ENCODE results near the gene ETFDH. TPM values are rescaled to one million over a fixed set of nuclear protein-coding genes. Genes with fewer than 3 reads are reported as not detected.
"Not testable (repeated sequence)": the region's sequence is repeated elsewhere in the genome, so short reads cannot be mapped to it uniquely, and the experiment has no call there.

The ETFDH gene
- total and polyA plus RNA-seq, 2 donors (not counting 1 experiment from before 2014, with no cell fraction given) = 34.8 to 38.6 TPM

DNA sequence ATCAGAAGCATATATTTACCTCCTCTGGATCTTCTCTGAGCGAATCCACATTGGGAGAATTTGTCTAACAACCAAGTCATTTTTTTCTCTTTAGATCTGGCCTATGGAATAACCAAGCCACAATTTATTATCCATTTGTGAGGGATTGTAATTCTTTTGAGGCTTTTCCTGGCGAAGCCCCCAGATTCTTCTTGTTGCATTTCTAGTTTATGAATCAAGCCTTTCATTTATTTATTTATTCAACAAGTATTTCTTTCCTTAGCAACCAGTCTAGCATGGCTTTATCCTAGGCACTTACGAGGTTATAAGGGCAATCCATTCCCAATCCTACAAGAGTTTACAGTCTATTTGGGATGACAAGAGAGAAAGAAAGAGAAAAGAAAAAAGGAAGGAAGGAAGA is 78.3 kb downstream of the ETFDH start:
- no peak for TF ChIP-seq CTCF (conservative IDR thresholded peaks at IDR 0.05 in 1 of 2, IDR thresholded peaks at IDR 0.05 in 1 of 2; ENCODE audit: low read depth in 1 of 2, low read length in 2 of 2)
- no peak for TF ChIP-seq EZH2 (IDR thresholded peaks at IDR 0.05; ENCODE audit: low read length, missing control alignments)
- Histone ChIP-seq H3K9me3 (ENCODE audit: control insufficient read depth, insufficient read depth, low read depth, low read length) (no peaks in the 10 kb centered on the region), H3K4me2 (ENCODE audit: extremely low read depth, insufficient read depth, low read length) (peak overlapping the region; percentile 0), H4K20me1 (ENCODE audit: control insufficient read depth, extremely low read depth, insufficient read depth, low read length) (no peaks in the 10 kb centered on the region), H3K4me3 (replicated peaks in 1 of 4; ENCODE audit: control extremely low read depth in 1 of 4, insufficient read depth in 1 of 4, low read depth in 3 of 4, low read length in 4 of 4) (no peak overlapping the region), H2AFZ (ENCODE audit: low read length) (no peak overlapping the region), H3K36me3 (ENCODE audit: control insufficient read depth, insufficient read depth, low read length) (no peaks in the 10 kb centered on the region), H3K27ac (ENCODE audit: insufficient read depth, low read length) (peak overlapping the region; percentile 50), H3K9ac (ENCODE audit: insufficient read depth, low read length) (no peak overlapping the region), H3K4me1 (ENCODE audit: control insufficient read depth, extremely low read depth, insufficient read depth, low read length) (peaks cover 4% of the 10 kb centered on the region), H3K27me3 (ENCODE audit: control insufficient read depth, insufficient read depth, low read length) (no peaks in the 10 kb centered on the region), H3K79me2 (ENCODE audit: control insufficient read depth, insufficient read depth, low read length) (no peaks in the 10 kb centered on the region)
- DNase-seq (ENCODE audit: low read depth in 2 of 2) = peak; percentile 91 to 95

- Histone ChIP-seq H3K9ac (ENCODE audit: insufficient read depth, low read length) (no peak overlapping the region), H3K4me3 (replicated peaks in 1 of 4; ENCODE audit: control extremely low read depth in 1 of 4, insufficient read depth in 1 of 4, low read depth in 3 of 4, low read length in 4 of 4) (no peak overlapping the region), H3K79me2 (ENCODE audit: control insufficient read depth, insufficient read depth, low read length) (no peaks in the 10 kb centered on the region), H3K36me3 (ENCODE audit: control insufficient read depth, insufficient read depth, low read length) (no peaks in the 10 kb centered on the region), H3K4me1 (ENCODE audit: control insufficient read depth, extremely low read depth, insufficient read depth, low read length) (peaks cover 4% of the 10 kb centered on the region), H3K4me2 (ENCODE audit: extremely low read depth, insufficient read depth, low read length) (no peak overlapping the region), H2AFZ (ENCODE audit: low read length) (no peak overlapping the region), H3K27ac (ENCODE audit: insufficient read depth, low read length) (no peak overlapping the region), H3K9me3 (ENCODE audit: control insufficient read depth, insufficient read depth, low read depth, low read length) (no peaks in the 10 kb centered on the region), H3K27me3 (ENCODE audit: control insufficient read depth, insufficient read depth, low read length) (no peaks in the 10 kb centered on the region), H4K20me1 (ENCODE audit: control insufficient read depth, extremely low read depth, insufficient read depth, low read length) (no peaks in the 10 kb centered on the region)
- DNase-seq (ENCODE audit: low read depth in 2 of 2) = peak in 1 of 2 donors; percentile 83
- TF ChIP-seq CTCF (conservative IDR thresholded peaks at IDR 0.05 in 1 of 2, IDR thresholded peaks at IDR 0.05 in 1 of 2; ENCODE audit: low read depth in 1 of 2, low read length in 2 of 2) (no peak), EZH2 (IDR thresholded peaks at IDR 0.05; ENCODE audit: low read length, missing control alignments) (no peak)
Measured at GRCh38 chr4:158754385-158755180, 82.5 kb downstream of the ETFDH start.

DNA sequence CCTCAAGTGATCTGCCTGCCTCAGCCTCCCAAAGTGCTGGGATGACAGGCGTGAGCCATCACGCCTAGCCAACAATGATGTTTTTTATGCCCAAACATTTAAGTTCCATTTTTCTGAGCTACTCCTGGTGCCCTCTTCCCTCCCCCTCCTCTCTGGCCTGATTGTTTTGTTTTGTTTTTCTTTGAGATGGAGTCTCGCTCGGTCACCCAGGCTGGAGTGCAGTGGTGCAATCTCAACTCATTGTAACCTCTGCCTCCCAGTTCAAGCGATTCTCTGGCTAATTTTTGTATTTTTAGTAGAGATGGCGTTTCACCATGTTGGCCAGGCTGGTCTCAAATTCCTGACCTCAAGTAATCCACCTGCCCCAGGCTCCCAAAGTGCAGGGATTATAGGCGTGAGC is 83.7 kb downstream of the ETFDH start:
- H3K27me3 ChIP-seq (ENCODE audit: control insufficient read depth, insufficient read depth, low read length); H4K20me1 ChIP-seq (ENCODE audit: control insufficient read depth, extremely low read depth, insufficient read depth, low read length); H3K27ac ChIP-seq (ENCODE audit: insufficient read depth, low read length); H3K9me3 ChIP-seq (ENCODE audit: control insufficient read depth, insufficient read depth, low read depth, low read length); H3K36me3 ChIP-seq (ENCODE audit: control insufficient read depth, insufficient read depth, low read length); H2AFZ ChIP-seq (ENCODE audit: low read length); H3K79me2 ChIP-seq (ENCODE audit: control insufficient read depth, insufficient read depth, low read length); DNase-seq (ENCODE audit: low read depth in 2 of 2); H3K4me1 ChIP-seq (ENCODE audit: control insufficient read depth, extremely low read depth, insufficient read depth, low read length); H3K9ac ChIP-seq (ENCODE audit: insufficient read depth, low read length); H3K4me2 ChIP-seq (ENCODE audit: extremely low read depth, insufficient read depth, low read length); H3K4me3 ChIP-seq (replicated peaks in 1 of 4; ENCODE audit: control extremely low read depth in 1 of 4, insufficient read depth in 1 of 4, low read depth in 3 of 4, low read length in 4 of 4): not testable (repeated sequence)

All from fibroblast of lung (primary cell).